Measurements from ENCODE around the gene AGAP1.

DNA sequence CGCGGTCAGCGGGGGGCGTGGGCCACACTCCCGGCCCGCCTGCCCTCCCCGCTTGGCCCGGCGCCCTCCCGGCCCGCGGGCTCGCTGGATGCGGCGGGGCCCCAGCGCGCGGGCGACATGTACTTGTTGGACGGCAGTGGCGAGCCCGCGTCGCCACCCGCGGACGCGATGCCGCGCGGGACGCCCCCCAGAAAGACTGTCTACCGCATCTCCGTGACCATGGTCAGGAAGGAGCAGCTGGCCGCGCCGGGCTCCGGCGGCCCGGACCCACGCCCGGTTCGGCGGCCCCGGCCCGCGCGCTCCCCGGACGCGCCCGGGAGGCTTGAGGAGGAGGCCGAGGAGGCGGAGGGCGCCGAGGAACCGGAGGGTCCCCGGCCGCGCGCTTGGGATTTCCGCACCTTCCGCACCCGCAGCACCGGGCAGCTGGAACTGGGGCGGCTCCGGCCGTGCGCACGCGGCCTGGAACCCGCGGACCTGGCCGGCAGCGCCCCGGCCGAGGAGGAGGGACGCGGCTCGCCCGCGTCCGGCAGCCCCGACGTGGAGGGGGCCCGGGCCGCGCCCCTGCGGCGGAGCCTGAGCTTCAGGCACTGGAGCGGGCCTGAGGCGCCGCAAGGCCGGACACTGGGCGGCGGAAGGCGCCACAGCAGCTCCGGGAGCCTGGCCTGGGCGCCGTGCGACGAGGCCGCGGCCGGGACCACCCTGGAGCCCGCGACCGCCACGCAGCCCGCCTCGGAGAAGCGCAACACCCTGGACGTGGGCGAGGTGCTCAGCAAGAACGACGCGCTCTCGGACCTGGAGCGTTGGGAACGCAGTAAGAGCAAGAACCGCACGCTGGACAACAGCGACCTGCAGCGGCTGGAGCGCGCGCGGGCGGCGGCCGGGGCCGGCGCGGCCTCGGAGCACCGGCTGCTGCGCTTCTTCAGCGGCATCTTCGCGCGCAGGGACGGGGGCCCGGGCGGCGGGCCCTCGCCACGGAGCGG is 176.4 kb downstream of the AGAP1 start:
- TF ChIP-seq, protein P1, sequence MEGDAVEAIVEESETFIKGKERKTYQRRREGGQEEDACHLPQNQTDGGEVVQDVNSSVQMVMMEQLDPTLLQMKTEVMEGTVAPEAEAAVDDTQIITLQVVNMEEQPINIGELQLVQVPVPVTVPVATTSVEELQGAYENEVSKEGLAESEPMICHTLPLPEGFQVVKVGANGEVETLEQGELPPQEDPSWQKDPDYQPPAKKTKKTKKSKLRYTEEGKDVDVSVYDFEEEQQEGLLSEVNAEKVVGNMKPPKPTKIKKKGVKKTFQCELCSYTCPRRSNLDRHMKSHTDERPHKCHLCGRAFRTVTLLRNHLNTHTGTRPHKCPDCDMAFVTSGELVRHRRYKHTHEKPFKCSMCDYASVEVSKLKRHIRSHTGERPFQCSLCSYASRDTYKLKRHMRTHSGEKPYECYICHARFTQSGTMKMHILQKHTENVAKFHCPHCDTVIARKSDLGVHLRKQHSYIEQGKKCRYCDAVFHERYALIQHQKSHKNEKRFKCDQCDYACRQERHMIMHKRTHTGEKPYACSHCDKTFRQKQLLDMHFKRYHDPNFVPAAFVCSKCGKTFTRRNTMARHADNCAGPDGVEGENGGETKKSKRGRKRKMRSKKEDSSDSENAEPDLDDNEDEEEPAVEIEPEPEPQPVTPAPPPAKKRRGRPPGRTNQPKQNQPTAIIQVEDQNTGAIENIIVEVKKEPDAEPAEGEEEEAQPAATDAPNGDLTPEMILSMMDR (IDR thresholded peaks at IDR 0.05), result no peak
- no peak for TF ChIP-seq POLR2A (IDR thresholded peaks at IDR 0.05)
